Stimulated activated CD8-positive, alpha-beta memory T cell treated with anti-CD3 and anti-CD28 coated beads, Interleukin-15, amount 100 ng/mL, for 48 hours (primary cell): ENCODE results near the gene COPE.

Experiments used
- DNase-seq, 2 donors: peaks; one replicate each; pipeline ENCODE4 v3.0.0-alpha.2; 2020; ENCODE audit warnings: low read depth in 2 of 2

The COPE gene

DNA sequence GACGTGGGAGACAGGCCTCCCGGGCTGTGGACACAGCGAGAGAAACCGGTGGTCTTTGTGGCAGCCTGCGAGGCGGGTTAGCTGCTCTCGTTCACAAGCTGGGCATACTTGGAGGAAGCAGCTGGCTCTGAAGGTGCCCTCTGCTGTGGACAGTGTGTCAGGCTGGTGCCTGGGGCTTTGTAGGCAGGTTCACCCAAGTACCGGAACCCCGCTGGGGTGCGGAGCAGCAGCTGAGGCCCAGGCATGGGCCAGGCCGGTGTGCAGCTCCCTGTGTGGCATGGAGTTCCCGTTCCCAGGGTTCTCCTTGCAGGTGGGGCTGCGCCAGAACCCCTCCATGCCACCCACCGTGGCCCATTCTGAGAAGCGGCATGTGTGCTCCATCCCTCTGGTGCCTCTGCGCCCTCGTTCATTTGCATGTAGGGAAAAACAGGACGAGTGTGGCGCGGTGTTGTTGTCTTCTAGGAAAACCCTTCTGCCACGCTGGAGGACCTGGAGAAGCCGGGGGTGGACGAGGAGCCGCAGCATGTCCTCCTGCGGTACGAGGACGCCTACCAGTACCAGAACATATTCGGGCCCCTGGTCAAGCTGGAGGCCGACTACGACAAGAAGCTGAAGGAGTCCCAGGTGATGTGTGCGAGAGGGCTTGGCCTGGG lies 67.4 kb downstream of the COPE start:
- DNase-seq, result no peak

DNA sequence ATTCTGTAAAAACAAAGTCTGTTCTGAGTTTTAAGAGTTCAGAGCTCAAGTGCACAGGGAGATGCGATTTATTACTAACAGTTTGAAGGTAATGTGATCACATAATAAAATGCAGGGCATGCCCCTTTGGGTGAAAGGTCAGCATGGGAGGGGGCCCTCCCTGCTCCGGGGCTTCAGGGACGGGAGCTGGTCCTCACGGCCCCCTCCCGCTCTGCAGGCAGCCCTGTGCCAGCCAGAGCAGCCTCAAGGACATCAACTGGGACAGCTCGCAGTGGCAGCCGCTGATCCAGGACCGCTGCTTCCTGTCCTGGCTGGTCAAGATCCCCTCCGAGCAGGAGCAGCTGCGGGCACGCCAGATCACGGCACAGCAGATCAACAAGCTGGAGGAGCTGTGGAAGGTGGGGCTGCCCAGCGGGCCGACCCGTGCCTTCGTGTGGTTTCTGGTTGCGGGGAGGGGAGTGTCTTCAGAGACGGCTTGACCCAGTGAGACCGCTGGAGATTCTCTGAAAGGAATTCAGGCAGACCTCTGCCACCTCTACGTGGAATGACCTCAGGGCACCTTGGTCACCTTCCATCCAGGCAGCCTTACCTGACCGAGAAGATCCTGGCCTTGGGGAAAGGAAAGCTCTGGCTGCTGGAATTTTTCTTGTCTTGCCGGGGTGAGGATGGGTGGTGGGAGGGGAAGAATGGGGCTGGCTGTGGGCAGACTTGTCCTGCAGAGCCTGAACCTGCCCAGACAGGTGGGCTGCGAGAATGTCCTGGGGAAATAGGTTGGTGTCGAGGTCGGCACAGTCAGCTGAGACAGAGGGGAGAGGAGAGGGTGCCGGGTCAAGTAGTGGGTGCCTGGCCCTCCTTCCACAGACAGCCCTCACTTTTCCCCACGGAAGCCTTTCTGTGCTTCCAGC lies 68.5 kb downstream of the COPE start:
- no peak for DNase-seq

DNA sequence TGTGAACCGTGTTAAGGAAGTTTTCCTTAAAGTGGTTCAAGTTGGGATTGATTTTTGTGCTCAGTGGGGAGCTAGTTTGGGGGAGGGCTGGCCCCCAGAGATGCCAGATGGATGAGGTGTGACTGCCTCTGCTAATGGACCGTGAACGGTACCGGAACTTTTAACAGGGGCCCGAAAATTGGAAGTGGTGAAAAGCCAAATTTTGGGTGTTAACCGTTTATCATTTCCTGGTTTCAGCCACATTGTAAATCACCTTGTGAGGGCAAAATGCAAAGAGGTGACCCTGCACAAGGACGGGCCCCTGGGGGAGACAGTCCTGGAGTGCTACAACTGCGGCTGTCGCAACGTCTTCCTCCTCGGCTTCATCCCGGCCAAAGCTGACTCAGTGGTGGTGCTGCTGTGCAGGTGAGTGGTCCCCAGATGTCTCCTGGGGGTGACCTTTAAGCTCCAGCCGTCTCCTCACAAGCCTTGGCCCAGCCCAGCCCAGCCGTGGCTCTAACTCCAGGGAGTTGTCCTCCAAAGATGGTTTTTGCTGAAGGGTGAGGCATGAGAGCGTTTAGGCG lies 69.3 kb downstream of the COPE start:
- no peak for DNase-seq
